OCI-LY3 (cell line): Measurements from ENCODE around the gene USF1.
A peak's percentile ranks its signal among the peaks of the same experiment; 100 is the strongest.

Experiments used
- H2AFZ ChIP-seq: fragments of 200-600, 300-600 bp; shearing (Covaris generic); 2 replicates; pipeline ENCODE4 v1.6.0; 2014; ENCODE audit warnings: antibody characterized with exemption, low read depth, low read length
- H3K27ac ChIP-seq: fragments of 200-600, 300-600 bp; sonication (generic); 2 replicates; pipeline ENCODE4 v1.5.1; 2014; ENCODE audit warnings: mild to moderate bottlenecking, low read length, moderate library complexity, mixed read lengths
- H3K27me3 ChIP-seq: fragments of 200-600, 300-600 bp; sonication (generic); 2 replicates; pipeline ENCODE4 v1.6.1; 2014; ENCODE audit warnings: low read depth, low read length, mixed read lengths
- H3K36me3 ChIP-seq: fragments of 200-600, 300-600 bp; sonication (generic); replicated peaks from 2 replicates; pipeline ENCODE3; 2014; ENCODE audit warnings: low read depth, low read length, mixed read lengths
- H3K4me1 ChIP-seq: fragments of 300-600, 200-600 bp; sonication (generic); 2 replicates; pipeline ENCODE4 v1.6.1; 2014; ENCODE audit warnings: low read length, mixed read lengths
- H3K4me2 ChIP-seq: fragments of 200-600, 300-600 bp; sonication (generic); 2 replicates; pipeline ENCODE4 v1.6.1; 2014; ENCODE audit warnings: low read length, mixed read lengths
- H3K4me3 ChIP-seq: fragments of 300-600, 200-600 bp; sonication (generic); 2 replicates; pipeline ENCODE4 v1.5.1; 2014; ENCODE audit warnings: antibody characterized with exemption, mild to moderate bottlenecking, low read length, moderate library complexity
- H3K79me2 ChIP-seq: fragments of 300-600, 200-600 bp; shearing (Covaris generic); 2 replicates; pipeline ENCODE4 v1.6.1; 2014; ENCODE audit warnings: mild to moderate bottlenecking, low read length, mixed read lengths
- H3K9ac ChIP-seq: fragments of 300-600, 200-600 bp; shearing (Covaris generic); 2 replicates; pipeline ENCODE4 v1.6.0; 2014; ENCODE audit warnings: mild to moderate bottlenecking, low read length, moderate library complexity
- H3K9me3 ChIP-seq: fragments of 200-600, 300-600 bp; shearing (Covaris generic); 2 replicates; pipeline ENCODE4 v1.6.1; 2014; ENCODE audit warnings: low read length, mixed read lengths; ENCODE audit not compliant: insufficient read depth
- H4K20me1 ChIP-seq: fragments of 200-600, 300-600 bp; sonication (generic); 2 replicates; pipeline ENCODE4 v1.6.1; 2016; ENCODE audit warnings: low read length, mixed read lengths; ENCODE audit not compliant: insufficient read depth
- CTCF ChIP-seq: fragments of 200-600, 300-600 bp; sonication (generic); IDR thresholded peaks from 2 replicates; pipeline ENCODE4 v1.5.1; 2014; ENCODE audit warnings: antibody characterized with exemption, low read length, low read depth
- EZH2phosphoT487 ChIP-seq: fragments of 200-600 bp; shearing (Covaris generic); IDR thresholded peaks from 2 replicates; pipeline ENCODE4 v1.6.1; 2018; ENCODE audit warnings: antibody characterized with exemption, mixed run types, low read depth

The USF1 gene

GRCh38 chr1:161000736-161001480 is 44.9 kb downstream of the USF1 start:
- Histone ChIP-seq H4K20me1 (no peaks in the 10 kb centered on the region), H3K27ac (no peak overlapping the region), H2AFZ (no peak overlapping the region), H3K9ac (no peak overlapping the region), H3K4me1 (peaks cover 11% of the 10 kb centered on the region; the same call in 1 of the 2 replicates), H3K4me3 (no peak overlapping the region), H3K36me3 (no peaks in the 10 kb centered on the region), H3K9me3 (no peaks in the 10 kb centered on the region), H3K4me2 (no peak overlapping the region), H3K79me2 (no peaks in the 10 kb centered on the region), H3K27me3 (no peaks in the 10 kb centered on the region)
- no peak for TF ChIP-seq EZH2phosphoT487

GRCh38 chr1:160999376-160999775 is 46.4 kb downstream of the USF1 start:
- Histone ChIP-seq H3K4me2 (no peak overlapping the region), H3K4me3 (no peak overlapping the region), H3K79me2 (no peaks in the 10 kb centered on the region), H3K4me1 (peaks cover 11% of the 10 kb centered on the region; the same call in 1 of the 2 replicates), H4K20me1 (no peaks in the 10 kb centered on the region), H3K9ac (no peak overlapping the region), H3K36me3 (no peaks in the 10 kb centered on the region), H3K27ac (no peak overlapping the region), H3K9me3 (no peaks in the 10 kb centered on the region), H3K27me3 (no peaks in the 10 kb centered on the region), H2AFZ (no peak overlapping the region)
- TF ChIP-seq EZH2phosphoT487 (no peak), CTCF (no peak)

GRCh38 chr1:160997323-160998038 is 48.3 kb downstream of the USF1 start:
- Histone ChIP-seq H3K27me3 (peaks cover 6% of the 10 kb centered on the region), H3K27ac (no peak overlapping the region)

GRCh38 chr1:160996178-160996577 is 49.6 kb downstream of the USF1 start:
- no peaks in the 10 kb centered on the region for H3K36me3 ChIP-seq
- no peaks in the 10 kb centered on the region for H3K4me1 ChIP-seq
- H2AFZ ChIP-seq = no peak overlapping the region
- H3K27ac ChIP-seq = no peak overlapping the region
- TF ChIP-seq EZH2phosphoT487 (no peak), CTCF (no peak)
- H3K79me2 ChIP-seq = no peaks in the 10 kb centered on the region
- H4K20me1 ChIP-seq = no peaks in the 10 kb centered on the region
- no peak overlapping the region for H3K9ac ChIP-seq
- H3K4me2 ChIP-seq = no peak overlapping the region
- H3K4me3 ChIP-seq = no peak overlapping the region
- H3K9me3 ChIP-seq = no peaks in the 10 kb centered on the region
- peaks cover 6% of the 10 kb centered on the region for H3K27me3 ChIP-seq

More at GRCh38 chr1:160997323-160998038, 48.3 kb downstream of the USF1 start:
- no peak overlapping the region for H3K4me3 ChIP-seq
- H3K36me3 ChIP-seq = no peaks in the 10 kb centered on the region
- no peak overlapping the region for H3K9ac ChIP-seq
- H3K4me1 ChIP-seq = peaks cover 10% of the 10 kb centered on the region; the same call in 1 of the 2 replicates
- H3K9me3 ChIP-seq = no peaks in the 10 kb centered on the region
- H4K20me1 ChIP-seq = no peaks in the 10 kb centered on the region
- H3K4me2 ChIP-seq = no peak overlapping the region
- peak overlapping the region; percentile 7 for H2AFZ ChIP-seq
- peak; percentile 74 for TF ChIP-seq CTCF
- no peak for TF ChIP-seq EZH2phosphoT487
- no peaks in the 10 kb centered on the region for H3K79me2 ChIP-seq
